Left lobe of liver (tissue), 2 donors: Measurements from ENCODE around the gene PSMD13. TPM values are rescaled to one million over a fixed set of nuclear protein-coding genes. Genes with fewer than 3 reads are reported as not detected.

Experiments used
- ATAC-seq: fragments of 200-7000 bp; cut with Tn5 transposase; one replicate; pipeline ENCODE4 v1.9.1; 2020; ENCODE audit warnings: mild to moderate bottlenecking, moderate library complexity
- DNase-seq: peaks from one replicate; pipeline ENCODE4 v3.0.0-alpha.2; 2020; ENCODE audit warnings: low spot score
- total RNA-seq: library from RNA; stranded (reverse); gene quantifications from one replicate; pipeline ENCODE4 v1.2.1, GENCODE V29; 2021
- donor health status: DM: no; HTN: no; CAD: no; lungs with moderate emphysema.
- donor health status: DM: no; HTN: yes; CAD: no.

Gene PSMD13
- total RNA-seq, 1 donor from 2014 or later, result 49.5 TPM

DNA sequence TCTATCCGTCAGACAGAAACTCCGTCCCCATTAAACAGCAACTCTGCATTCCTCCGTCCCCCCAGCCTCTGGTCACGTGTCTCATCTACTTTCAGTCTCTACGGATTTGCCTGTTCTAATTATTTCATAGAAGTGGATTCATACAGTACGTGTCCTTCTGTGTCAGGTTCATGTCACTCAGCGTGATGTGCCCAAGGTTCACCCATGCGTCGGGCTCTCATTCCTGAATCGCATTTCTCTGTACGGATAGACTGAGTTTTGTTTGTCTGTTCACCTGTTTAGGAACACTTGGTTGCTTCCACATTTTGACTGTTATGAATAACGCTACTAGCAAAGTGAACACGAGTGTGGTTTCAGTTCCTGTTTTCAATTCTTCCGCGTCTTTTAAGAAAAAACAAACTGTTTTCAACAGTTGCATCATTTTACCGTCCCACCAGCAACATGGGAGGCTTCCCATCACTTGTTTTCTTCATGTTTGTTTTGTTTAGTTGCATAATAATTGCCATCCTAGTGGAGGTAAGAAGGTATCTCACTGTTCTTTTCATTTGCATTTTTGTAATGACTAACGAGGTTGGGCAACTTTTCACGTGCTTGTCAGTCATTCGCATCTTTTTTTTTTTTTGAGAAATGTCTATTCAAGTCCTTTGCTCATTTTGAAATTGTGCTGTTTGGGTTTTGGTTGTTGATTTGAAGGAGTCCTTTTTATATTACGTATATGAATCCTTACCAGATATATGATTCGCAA lies 32.5 kb downstream of the PSMD13 start:
- peak; percentile 46 for DNase-seq
- ATAC-seq, result peak; percentile 21

GRCh38 chr11:270451-271318 lies 33.9 kb downstream of the PSMD13 start:
- peak; percentile 44 for DNase-seq
- ATAC-seq, result no peak

- ATAC-seq (no peak), DNase-seq (peak; percentile 42)
Measured at GRCh38 chr11:271319-271715, 34.5 kb downstream of the PSMD13 start.

DNA sequence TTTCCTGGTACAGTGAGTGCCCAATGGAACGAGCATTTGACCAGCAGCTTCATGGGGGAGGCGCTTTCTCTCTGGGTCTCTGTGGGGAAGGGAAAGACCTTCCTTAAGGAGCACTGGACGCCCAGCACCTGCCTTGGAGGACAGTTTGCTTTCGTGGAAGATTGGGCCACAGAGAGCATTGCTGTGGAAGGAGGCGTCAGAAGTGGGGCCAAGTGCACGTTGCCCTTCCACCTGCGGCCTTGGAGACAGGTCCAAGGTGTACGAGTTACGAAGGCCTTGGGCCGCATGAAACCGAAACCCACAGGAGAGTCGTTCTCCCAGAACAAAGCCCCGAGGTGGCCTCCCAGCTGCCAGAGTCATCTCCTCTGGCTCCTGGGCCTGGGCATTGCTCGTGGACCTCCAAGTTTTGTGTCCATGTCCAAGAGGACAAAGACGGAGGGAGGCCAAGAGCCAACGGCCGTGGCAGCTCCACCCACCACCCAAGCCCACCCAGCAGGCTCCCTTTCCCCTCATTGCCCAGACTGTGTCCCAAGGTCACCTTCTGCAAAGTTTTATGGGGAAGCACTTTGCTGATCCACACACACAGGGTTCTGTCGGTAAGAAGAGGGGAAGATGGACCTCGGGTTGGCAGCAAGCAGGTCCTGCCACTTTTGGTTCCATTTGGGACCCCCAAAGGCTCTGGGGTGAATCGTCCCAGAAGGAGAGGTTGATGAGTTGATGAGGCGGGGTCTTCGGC lies 35.6 kb downstream of the PSMD13 start:
- DNase-seq, result peak; percentile 41
- no peak for ATAC-seq

DNA sequence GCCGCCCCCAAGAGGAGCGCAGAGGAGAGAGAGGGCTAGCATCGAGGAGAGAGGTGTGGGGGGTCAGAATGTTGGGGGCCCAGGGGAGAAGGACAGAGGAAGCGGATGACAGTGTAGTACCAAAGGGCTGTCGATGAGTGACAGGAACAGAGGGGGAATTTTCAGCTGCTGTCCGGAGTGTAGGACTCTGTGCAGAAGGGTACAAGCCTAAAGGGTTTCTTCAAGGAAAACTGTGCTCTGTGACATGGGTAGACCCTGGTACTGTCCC lies 36.1 kb downstream of the PSMD13 start:
- ATAC-seq, result no peak
- peak; percentile 42 for DNase-seq

- ATAC-seq, result no peak
- no peak for DNase-seq
Measured at GRCh38 chr11:276219-276618, 39.4 kb downstream of the PSMD13 start.

- ATAC-seq (no peak), DNase-seq (peak; percentile 46)
Measured at GRCh38 chr11:278001-278951, 41.5 kb downstream of the PSMD13 start, which contains the start of gene NLRP6. NLRP6 (plus strand) TSS chr11:278407; CDS start chr11:278570, 163 bp downstream.

- ATAC-seq (peak; percentile 44), DNase-seq (peak; percentile 51)
Measured at GRCh38 chr11:279040-279965, 42.5 kb downstream of the PSMD13 start.

DNA sequence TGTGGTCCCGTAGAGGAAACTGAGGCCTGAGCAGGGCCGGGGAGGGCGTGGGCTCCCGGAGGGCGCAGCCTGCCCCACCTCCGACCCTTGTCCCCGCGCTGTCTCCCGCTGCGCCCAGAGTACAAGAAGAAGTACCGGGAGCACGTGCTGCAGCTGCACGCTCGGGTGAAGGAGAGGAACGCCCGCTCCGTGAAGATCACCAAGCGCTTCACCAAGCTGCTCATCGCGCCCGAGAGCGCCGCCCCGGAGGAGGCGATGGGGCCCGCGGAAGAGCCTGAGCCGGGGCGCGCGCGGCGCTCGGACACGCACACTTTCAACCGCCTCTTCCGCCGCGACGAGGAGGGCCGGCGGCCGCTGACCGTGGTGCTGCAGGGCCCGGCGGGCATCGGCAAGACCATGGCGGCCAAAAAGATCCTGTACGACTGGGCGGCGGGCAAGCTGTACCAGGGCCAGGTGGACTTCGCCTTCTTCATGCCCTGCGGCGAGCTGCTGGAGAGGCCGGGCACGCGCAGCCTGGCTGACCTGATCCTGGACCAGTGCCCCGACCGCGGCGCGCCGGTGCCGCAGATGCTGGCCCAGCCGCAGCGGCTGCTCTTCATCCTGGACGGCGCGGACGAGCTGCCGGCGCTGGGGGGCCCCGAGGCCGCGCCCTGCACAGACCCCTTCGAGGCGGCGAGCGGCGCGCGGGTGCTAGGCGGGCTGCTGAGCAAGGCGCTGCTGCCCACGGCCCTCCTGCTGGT lies 43.4 kb downstream of the PSMD13 start:
- ATAC-seq (peak; percentile 86), DNase-seq (peak; percentile 93)

- peak; percentile 48 for DNase-seq
- ATAC-seq, result no peak
Measured at GRCh38 chr11:280706-281485, 44.1 kb downstream of the PSMD13 start.

DNA sequence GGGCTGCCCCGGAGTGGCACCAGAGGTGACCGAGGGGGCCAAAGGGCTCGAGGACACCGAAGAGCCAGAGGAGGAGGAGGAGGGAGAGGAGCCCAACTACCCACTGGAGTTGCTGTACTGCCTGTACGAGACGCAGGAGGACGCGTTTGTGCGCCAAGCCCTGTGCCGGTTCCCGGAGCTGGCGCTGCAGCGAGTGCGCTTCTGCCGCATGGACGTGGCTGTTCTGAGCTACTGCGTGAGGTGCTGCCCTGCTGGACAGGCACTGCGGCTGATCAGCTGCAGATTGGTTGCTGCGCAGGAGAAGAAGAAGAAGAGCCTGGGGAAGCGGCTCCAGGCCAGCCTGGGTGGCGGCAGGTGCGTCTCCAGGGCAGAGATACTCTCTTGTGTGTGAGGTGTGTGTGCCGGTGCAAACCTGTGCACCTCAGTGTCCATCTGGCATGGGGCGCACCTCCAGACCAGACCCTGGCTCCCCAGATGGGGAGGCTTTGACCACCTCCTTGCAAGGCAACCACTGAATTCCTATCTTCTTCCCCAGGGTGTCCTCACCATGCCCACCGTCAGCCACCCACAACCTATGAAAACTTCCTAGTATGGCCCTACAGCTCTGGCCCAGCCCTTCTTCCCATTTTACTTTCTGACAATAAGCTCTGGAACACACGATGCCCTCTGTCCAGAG lies 44.8 kb downstream of the PSMD13 start:
- DNase-seq, result peak; percentile 46
- ATAC-seq, result no peak

DNA sequence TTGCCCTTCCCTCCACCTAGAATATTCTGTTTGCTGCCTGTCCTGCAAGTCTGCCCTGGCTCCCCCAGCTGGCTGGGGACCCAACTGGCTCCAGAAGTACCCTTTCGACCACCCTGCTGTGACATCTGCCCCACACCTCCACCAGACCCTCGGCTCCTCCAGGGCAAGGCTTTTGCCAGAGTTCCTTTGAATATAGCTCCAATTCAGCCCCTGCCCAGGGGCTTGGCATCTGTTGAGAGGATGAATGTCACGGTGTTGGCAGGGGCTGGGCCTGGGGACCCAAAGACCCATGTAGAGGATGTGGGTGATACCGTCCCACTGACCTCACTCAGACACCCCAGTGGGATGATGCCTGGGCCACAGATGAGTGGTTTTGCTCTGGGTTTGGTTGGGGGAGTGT lies 45.4 kb downstream of the PSMD13 start:
- DNase-seq (peak; percentile 37), ATAC-seq (no peak)

DNA sequence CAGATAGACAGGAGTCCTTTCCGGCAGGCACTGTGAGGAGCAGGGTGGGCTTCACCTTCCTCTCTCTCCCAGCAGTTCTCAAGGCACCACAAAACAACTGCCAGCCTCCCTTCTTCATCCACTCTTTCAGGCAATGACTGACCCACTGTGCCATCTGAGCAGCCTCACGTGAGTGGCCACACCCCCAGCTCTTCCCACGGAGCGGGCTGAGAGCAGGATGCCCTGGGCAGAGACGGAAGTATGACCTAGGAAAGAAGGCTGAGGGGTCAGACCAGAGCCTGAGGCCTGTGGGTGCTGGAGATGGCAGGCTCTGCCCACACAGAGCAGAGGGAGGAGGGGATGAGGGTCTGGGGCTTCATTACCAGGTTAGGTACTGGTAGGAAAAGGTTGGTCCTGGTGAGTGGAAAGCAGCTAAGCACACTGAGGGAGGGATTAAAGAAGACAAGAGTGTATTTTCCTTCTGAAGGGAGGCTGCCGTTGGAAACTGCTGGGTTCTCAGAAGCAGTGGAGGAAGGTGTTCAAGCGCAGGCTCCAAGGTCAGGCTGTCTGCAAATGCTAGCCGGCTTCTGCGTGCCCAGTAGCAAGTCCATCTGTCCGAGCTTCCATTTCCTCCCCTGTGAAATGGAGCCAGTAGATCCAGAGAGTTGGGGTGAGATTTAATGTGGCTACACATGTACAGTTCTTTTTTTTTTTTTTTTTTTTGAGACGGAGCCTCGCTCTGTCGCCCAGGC lies 46.0 kb downstream of the PSMD13 start:
- ATAC-seq, result no peak
- DNase-seq, result peak; percentile 46

DNA sequence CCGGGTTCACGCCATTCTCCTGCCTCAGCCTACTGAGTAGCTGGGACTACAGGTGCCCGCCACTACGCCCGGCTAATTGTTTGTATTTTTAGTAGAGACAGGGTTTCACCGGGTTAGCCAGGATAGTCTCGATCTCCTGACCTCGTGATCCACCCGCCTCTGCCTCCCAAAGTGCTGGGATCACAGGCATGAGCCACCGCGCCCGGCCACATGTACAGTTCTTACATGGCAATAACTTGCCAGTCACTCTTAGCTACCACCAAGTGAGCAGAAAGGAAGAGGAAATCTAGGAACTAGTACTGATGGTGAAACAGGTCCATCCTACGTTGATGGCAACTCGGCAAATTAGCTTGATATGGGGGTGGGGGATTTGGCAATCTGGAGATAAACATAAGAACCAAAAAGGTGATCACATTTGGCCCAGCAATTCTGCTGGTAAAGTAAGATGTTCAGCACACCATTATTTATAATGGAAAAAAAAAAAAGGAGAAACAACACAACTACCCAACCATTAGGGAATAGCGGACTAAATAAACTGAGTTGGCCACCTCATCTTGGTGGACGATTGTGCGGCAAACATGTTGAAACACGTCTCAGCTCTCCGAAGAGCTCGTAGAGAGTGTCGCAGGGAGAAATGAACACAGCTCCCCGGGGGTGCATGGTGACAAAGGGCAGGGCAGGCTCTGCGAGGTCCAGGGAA lies 46.8 kb downstream of the PSMD13 start:
- DNase-seq (peak; percentile 43), ATAC-seq (no peak)

- DNase-seq, result peak; percentile 48
- no peak for ATAC-seq
Measured at GRCh38 chr11:284105-285020, 47.6 kb downstream of the PSMD13 start.
